Smooth muscle cell of the brain vasculature (primary cell): ENCODE measurements around the gene MRPS9.

ENCODE experiments used
- DNase-seq: peaks from one replicate; pipeline ENCODE4 v3.0.0-alpha.2; 2012; ENCODE audit warnings: low read depth, low spot score

The MRPS9 gene

DNA sequence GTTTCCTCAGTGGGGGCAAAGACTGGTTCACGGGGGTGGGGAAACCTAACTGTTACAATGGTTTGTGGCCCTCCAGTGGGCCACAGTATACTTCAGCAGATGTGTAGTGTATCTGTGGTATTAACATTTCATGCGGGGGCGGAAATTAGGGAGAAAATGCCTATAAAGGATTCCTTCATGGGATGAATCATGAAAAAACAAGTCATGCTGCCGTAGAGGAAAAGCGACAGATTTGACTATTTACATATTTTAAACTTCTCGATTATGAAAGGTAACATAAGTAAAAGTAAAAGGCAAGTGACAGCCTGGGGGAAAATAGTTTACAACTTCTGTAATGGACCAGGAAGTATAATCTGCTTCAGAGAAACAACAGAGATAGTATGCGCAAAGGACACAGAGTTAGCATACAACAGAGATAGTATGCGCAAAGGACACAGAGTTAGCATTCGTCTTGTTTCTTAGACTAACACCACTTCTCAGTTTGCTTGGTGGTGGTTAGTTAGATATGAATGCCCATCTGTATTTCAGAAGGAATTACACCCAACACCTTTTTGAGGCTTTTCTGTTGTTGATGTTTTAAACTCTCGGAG, 41.1 kb downstream of the MRPS9 start:
- DNase-seq: no peak

DNA sequence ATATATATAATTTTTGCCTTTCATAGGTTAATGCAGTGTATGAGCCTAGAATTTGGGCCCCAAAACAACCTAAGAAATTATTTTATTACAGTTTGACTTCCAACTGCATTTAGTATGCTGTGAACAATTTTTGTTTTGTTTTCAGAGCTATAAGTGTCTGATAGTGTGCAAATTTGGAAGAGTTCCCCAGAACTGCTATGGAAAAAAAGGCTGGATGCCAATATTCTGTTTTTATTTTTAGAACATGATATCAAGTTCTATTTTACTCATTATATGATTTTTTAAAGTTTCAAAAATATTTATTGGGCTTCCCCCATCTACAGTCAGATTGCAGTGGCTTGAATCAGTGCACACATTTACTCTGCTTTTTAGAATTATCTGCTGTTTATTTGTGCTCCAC, 42.6 kb downstream of the MRPS9 start:
- no peak for DNase-seq

DNA sequence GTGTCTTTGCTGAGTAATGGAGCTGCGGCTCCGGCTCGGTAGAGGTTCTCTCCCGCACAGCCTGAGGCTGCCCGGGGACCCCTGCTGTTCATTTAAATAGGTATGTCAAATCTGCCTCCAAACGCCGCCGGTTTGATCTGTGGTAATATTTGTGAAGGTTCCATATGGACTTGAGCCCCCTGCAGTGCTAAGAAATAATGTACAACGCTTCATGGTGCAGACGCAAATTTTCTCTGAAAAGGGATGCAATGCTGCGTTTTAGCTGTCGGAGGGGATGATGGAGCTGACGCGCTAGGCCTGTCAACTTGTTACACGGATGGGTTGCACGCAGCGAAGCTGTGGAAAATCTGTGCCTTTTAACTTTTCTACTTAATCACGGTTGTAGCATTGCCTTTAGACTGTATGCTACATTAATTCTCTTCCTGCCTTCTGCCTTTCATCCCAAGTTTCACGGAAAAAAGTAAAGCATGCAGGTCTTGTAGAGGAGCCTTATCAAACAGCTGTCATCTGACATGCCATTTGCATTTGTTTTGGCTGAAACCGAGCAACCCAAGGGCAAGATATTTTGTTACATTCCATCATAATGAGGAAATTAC, 43.2 kb downstream of the MRPS9 start:
- DNase-seq: no peak

DNA sequence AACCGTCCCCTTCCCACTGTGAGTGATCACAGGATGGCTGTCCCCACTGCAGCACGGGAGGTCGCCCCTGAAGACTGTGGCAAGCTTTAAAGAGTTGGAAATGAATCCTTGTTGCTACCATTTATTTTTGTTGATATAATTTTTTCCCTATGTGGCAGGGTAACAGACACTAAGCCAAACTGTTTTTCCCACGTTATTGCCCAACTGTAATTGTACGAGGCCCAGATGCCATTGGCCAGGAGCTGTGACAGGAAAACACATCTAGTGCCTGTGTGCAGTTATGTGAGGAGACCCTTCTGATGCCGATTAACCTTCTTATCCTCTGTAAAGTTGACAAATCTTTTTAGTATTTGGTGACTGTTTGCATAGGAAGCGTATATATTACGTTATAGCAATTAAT, 44.2 kb downstream of the MRPS9 start:
- DNase-seq: no peak

DNA sequence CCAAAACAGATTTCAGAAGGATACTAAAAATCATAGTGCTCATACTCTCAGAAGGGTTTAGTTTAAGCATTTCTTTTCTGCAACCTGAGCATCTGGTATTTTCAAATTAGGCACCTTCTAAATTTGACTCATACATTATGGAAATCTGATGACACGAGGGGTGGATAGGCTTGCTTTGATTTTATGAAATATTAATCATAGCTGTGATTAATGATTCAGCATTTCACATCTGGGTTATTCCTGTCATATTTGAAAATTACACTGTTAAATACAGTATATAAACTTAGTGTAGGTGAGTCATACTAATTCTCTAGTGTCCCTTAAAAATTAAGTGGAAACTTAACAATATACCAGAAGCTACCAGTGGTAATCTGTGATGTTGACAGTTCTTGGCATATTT, 47.7 kb downstream of the MRPS9 start:
- DNase-seq: no peak

DNA sequence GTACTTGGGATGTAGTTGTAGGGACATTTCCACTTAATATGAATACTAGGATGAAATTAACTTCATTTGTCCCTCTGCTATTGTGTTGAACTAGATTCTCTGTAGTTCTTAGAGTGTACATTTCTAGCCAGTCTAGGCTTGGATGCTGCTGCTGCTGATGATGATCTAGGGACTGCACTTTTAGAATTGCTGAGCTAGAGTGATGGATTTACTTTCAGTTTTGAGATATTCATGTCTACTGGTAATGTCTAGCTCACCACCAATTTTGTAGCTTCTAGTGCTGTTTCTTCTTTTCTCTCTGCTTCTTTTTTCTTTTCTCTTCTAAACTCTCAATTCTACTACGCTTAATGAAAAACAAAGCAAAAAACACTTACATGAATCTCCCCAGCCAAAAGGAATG, 49.4 kb downstream of the MRPS9 start:
- DNase-seq: no peak

DNA sequence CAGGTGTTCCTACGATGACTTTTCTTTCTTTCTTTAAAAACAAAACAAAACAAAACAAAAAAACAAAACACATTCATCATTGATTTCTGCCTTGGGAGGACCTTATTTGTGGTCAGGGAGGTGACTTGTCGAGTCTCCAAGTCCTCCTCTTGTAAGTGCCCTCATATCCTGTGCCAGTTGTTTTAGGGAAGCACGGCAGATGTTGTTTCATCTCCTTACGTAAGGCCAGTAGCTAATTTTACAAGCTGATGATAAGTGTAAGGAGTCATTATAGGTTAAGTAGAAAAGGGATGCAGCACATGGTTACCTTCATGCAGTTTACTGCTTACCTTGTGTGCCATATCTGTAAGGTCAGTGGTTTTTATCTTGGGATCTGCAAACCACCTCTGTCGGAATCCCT, 52.2 kb downstream of the MRPS9 start:
- DNase-seq: no peak

DNA sequence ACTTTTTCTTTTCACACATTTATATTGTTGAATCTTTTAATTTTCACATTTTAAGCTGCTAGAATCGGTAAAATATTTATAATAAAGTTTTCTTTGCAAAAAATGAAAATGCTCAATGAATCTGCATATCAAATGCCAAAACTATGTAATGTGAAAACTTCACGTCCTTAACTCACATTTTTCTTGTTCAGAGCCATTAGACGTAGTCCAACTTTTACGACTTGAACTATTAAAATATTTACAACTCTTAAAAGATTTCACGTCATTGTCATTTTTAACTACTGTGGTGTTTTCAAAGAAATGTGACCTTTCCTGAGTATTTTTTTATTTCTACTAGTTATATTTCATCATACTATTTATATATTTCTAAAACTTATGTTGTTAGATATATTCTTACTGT, 54.9 kb downstream of the MRPS9 start:
- no peak for DNase-seq

DNA sequence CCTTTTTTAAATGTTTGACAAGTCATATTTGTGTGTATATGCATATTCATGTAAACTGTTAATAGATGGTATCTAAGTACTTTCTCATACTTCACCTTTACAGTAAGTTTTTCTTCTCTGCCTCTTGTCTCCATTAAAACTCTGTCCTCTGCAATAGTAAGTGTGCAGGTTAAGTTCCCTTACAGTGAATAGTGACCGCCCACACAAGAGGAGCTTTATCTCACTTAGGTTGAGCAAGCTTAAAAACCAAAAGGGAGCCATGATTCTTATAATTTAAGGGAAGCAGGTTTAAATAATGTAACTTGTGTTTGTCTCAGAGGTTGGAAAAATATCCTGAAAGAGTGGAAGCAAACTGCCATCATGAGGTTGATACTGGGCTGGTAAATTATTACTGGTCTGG, 61.3 kb downstream of the MRPS9 start:
- DNase-seq: no peak

DNA sequence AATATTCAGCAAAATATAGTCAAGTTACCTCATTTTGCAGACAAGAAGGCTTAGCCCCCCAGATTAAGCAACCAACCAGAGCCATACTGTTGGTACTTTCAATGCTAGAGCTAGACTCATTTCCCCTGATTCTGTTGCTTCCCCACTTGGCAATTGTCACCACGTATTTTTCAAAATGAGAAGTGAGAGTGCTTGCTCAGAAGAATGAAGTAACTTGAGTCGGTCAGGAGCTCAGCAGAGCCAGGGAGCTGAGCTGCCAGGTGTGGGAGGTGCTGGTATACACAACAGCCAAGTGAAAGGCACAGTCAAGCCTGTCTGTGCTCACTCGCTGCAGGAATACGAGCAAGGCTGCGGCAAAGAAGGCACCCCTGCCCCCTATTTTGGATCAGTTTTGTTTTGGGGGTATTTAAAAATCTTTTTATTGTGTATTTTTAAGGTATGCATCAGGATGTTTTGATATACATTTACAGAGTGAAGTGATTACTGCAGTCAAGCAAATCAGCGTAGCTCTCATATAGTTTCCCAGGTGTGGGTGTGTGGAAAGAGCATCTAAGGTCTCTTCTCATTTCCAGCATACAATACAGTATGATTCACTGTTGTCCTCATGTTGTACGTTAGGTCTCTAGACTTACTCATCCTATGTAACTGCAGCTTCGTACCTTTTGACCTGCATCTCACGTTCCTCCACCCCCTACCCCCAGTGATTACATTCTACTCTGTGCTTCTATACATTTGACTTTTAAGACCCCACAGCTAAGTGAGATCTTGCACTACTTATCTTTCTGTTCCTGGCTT, 62.4 kb downstream of the MRPS9 start:
- DNase-seq: no peak

DNA sequence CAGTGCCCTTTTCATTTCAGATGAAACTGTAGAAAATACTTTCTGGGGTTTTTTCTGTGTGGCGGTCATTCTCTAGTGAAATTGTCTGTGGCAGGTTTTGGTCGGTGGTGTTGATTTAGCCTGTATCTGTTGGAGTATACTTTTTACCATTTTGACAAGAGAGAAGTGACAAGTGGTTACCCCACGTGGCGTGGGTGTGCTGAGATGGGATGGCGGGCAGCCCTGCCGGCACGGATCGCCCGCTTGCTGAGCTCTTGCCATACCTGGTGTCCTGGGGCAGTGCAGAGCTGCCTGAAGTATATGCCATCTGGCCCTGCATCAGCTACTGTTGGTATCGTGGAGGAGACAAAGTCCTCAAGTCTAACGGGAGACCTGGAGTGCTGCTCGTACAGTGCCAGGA, 64.1 kb downstream of the MRPS9 start:
- DNase-seq: no peak

DNA sequence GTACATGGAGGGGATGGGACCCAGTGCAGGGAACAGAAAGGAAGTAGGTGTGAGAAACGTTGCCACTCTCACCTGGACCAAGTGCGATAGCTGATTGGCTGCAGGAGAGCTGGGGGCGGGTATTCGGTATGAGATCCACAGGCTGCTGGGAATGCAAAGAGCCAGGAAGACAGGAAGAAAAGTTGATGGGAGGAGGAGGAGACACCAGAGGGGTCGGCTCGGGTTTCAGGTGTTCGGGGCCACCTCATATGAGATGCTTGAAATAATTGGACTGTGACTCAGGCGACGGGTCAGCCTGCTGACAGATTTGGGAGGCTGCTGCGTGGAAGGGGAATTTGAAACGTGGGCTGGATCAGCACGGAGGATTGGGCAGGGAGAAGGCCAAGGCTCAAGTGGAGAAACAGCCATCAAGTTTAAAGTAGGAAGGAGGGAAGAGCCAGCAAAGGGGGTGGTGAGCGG, 65.1 kb downstream of the MRPS9 start:
- DNase-seq: no peak

DNA sequence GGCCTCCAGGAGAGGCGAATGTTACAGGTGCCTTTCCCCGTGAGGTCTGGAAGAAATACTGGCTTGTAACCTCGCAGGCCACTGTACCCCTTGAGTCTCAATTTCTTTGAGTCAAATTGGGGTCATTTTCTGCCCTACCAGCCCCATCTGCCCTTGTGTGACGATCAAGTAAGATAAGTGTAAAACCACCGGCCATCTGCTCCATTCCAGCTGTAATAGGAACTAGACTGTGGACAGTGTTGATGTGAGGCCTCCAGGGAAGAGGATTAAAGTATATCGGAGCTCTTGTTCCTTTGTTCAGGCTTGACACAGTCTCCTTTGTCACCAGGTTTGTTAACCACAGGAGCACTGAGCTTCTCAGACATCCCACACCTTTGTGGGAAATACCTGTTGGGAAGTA, 65.6 kb downstream of the MRPS9 start:
- no peak for DNase-seq

DNA sequence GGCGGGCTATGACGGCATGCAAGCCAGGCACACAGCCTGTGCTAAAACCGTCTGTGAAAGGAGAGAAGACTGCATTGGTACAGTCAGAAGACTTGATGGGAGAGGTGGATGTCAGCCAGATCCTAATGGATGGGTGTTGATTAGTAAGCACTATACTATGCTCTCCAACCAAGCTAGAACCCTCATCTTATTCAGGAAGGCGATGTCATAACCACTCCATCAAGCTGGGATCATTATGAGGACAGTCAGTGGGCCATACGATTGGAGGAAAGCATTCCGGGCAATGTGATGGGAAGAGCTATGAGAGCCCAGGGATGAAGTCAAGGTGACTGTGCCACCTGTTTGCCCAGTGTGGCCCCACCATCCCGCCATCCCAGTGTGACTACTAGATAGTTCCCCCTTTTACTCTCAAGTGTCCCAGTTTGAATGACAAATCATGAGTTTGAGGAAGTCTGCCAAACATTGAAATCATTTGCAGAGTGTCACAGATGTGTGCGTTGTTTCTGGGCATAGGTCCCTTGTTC, 66.4 kb downstream of the MRPS9 start:
- DNase-seq: no peak

DNA sequence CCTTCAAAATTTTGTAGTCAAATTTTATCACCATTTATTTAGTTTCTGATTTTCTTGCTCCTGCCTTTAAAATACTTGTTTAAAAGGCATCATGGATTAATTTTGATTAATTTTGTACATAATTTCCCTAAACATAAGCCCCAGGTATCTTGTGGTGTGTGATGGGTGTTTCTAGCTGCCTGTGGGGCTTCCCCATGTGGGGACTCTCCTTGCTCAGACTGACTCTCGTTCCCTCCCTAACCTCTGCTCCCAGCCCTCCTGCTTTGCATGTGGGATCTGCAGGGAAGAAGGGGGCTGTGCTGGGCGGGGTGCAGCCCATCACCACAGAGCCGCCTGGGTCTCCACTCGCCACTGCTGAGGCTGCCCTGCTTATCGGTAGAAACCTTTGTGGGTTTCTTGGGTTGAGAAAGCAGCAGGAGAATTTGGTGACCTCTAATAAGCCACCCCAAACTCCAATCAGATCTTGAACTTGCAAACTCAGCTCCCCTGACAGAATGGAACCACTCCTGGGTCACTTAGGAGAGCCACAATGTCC, 72.5 kb downstream of the MRPS9 start:
- DNase-seq: no peak

DNA sequence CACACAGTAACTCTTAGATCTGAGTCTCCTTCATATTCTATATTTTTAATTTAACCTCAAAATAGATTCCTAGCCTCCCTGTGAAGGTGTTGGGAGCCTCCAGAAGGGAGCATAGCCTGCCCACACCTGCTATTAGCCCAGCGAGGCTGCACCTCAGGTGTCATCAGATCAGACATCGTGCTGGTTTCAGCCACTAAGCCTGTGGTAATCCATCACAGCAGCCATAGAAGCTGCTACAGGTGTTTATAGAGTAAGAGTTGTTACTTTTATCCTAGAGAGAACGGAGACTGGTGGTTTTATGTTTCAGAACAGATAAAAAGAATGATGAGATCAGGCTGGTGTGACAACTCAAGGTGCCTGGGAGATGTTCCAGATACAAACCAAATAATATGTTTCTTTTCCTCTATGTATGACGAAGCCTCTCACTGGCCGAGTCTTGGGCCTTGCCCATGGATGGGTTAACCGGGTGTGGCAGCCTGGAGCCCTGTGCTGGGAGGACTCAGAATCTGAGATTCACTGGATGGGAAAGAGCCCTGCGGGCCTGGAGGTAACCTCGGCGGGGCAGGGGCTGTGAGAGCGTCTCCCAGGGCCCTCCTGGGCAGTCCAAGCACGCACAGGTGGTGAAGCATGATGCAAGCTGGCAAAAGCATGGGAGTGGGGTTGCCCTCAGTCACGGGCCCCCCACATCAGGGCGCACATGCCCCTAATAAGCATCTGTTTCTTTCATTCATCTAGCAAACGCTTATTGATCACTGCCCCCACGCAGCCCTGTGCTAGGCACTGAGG, 73.7 kb downstream of the MRPS9 start:
- DNase-seq: no peak

DNA sequence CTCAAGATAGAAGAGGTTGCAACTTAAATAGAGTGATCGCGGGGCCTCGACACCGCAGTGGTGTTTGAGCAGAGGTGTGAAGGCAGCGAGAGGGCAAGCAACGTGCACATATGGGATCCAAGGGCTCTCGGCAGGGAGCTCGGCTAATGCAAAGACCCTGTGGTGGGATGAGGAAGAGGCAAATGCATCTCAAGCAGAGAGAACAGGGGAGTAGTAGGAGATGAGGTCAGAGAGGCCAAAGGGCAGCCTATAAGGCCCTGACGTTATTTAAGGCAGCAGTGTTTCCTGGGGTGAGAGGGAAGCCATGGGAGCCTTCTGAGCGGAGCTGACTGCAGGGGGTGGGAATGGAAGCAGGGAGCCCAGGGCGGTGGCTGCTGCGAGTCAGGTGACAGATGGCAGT, 74.5 kb downstream of the MRPS9 start:
- no peak for DNase-seq

DNA sequence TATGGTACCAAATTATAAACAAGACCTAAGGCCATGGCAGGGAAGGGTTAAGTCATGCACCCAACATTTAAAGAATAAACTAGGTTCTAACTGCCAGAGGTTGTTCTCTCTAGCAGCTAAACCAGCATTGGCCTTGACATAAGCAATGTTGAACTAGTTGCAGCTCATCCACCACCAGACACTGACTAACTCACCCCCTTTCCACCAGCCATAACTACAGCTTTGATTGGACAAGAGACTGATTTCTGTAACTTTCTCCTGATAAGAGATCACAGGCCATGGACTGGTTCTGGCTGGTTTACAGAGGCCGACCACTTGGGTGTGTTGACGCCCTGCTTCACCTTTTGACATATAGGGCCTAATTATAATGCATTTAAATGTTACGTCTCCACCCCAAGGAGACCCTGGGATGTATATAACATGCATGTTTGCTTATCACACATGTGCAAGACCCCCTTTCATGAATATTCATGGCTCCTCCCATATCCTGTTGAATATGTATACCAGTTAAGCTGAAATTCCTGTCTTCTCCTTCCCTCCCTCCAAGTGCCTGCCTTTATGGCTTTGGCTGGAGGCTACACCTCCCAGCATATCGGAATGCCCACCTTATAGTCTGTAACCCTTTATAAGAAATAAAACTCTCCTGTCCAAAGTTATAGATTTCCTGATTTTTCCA, 75.9 kb downstream of the MRPS9 start:
- DNase-seq: no peak

DNA sequence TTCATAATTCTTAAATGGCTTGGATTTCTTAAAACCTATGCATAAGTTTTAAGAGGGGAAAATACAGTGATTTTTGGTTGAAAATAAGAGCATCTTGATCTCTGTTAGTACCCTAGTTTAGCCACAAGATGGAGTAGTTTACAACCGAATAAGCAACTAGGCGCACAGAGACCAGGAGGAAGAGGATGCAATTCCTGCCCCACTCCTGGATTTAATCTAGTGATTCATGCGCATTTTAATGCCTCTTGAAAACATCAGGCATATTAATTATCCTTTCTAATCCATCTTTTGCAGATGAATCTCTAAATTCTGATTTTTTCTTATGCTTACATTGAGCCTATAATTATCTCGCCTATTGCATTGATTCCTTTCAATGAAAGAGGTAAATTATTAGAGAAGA, 76.7 kb downstream of the MRPS9 start:
- peak; percentile 26 for DNase-seq

DNA sequence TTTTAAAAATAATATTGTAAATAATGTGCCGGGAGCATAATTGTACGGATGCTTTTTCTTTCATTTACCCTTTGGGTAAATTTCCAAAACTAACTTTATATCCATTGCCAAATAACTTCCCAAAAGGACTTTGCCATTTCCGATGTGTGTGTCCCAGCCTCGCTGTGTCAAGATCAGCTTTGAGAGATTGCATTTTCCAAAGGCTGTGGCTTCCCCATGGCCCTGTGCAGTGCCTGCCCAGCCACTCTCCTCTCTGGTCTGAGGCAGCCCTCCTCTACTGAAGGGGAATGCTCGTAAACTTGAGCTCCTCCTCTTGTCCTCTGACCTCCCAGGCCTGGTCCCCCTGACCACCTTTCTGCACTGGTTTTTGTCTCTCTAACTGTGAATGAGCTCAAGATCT, 78.5 kb downstream of the MRPS9 start:
- DNase-seq: no peak

DNA sequence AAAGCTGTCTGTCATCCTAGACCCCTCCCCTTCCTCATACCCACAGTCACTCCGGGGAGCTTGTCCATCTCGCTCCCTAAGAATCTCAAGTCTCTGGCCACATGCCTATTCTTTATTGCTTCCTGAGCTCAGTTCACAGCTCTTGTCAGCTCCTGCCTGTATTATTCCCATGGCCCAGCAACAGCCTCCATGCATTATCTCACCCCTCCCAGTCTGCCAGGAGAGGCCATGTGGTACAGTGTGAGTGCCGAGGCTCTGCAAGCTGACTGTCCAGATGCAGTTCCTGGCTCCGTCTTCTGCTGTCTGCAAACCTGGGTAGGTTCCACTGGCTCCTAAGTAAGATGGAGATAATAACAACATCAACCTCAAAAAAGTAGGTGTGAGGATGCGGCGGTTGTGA, 79.7 kb downstream of the MRPS9 start:
- no peak for DNase-seq
